Esophagus muscularis mucosa (tissue), 4 donors: ENCODE data around the gene DYNLL1. TPM values are rescaled to one million over a fixed set of nuclear protein-coding genes. Genes with fewer than 3 reads are reported as not detected.

Experiments used
- DNase-seq: peaks from one replicate; pipeline ENCODE4 v3.0.0-alpha.2; 2017; ENCODE audit errors: extremely low spot score
- H3K27ac ChIP-seq, 4 donors: fragments of 200-600 bp; sonication (generic); replicated peaks in 1 of 4; 1 replicate in 3 of 4; 2 replicates in 1 of 4; pipeline ENCODE4 v1.5.1; 2016 to 2019; ENCODE audit warnings: mild to moderate bottlenecking in 1 of 4
- H3K27me3 ChIP-seq, 4 donors: fragments of 200-600 bp; sonication (generic); one replicate each; pipeline versions ENCODE4 v1.5.1 to v1.6.0; 2016 to 2019
- H3K36me3 ChIP-seq, 4 donors: fragments of 200-600 bp; sonication (generic); one replicate each; pipeline ENCODE4 v1.5.1; 2016 to 2019
- H3K4me1 ChIP-seq, 4 donors: fragments of 200-600 bp; sonication (generic); one replicate each; pipeline ENCODE4 v1.5.1; 2016 to 2019
- H3K4me3 ChIP-seq, 4 donors: fragments of 200-600 bp; sonication (generic); 1 replicate in 2 of 4; 2 replicates in 2 of 4; pipeline ENCODE4 v1.5.1; 2016 to 2019; ENCODE audit warnings: mild to moderate bottlenecking in 4 of 4, moderate library complexity in 1 of 4
- H3K9me3 ChIP-seq, 4 donors: fragments of 200-600 bp; sonication (generic); 1 replicate in 3 of 4; 2 replicates in 1 of 4; pipeline ENCODE4 v1.5.1; 2016 to 2019
- CTCF ChIP-seq, 3 experiments: fragments of 200-600 bp in 2 of 3; fragments of 450-650 bp in 1 of 3; sonication (generic) in 2 of 3; IDR thresholded peaks; one replicate each; pipeline ENCODE4 v1.5.1; 2017 to 2019; ENCODE audit warnings: antibody characterized with exemption in 3 of 3, mild to moderate bottlenecking in 2 of 3, moderate library complexity in 1 of 3
- EP300 ChIP-seq: sonication (generic); formaldehyde crosslinking; IDR thresholded peaks from one replicate; pipeline ENCODE4 v1.6.1; 2017; ENCODE audit warnings: antibody characterized with exemption
- POLR2A ChIP-seq: fragments of 450-650 bp; IDR thresholded peaks from one replicate; pipeline ENCODE4 v1.6.1; 2017; ENCODE audit warnings: antibody characterized with exemption, moderate library complexity, mild to moderate bottlenecking, low read depth
- POLR2AphosphoS5 ChIP-seq, 2 donors: sonication (generic); formaldehyde crosslinking; IDR thresholded peaks; one replicate each; pipeline ENCODE4 v1.6.1; 2017; ENCODE audit warnings: antibody characterized with exemption in 2 of 2
- WGBS: methylation state at CpG from one replicate; pipeline ENCODE4 v1.1.5; 2018; 5-methylcytosine and 5-hydroxymethylcytosine counted together
- intact Hi-C: fragments of 100-400 bp; cut with DNase I; formaldehyde crosslinking; loops from one replicate; pipeline ENCODE4 v1.15.1; 2023
- total RNA-seq, 4 donors: library from RNA; depleted of rRNA; stranded (reverse); fragments of >200 nt; gene quantifications; one replicate each; pipeline versions ENCODE4 v1.1.0 to v1.2.1, GENCODE V29; 2016

The DYNLL1 gene
- total RNA-seq, 4 donors from 2014 or later, result 229 to 289 (median 269) TPM

- Histone ChIP-seq H3K4me1 (peaks cover 37 to 56% (median 52%) of the 10 kb centered on the region in 4 donors), H3K27ac (peak within 1 kb of the TSS; percentile 96 to 98 (median 96)), H3K9me3 (no peaks in the 10 kb centered on the region), H3K27me3 (no peaks in the 10 kb centered on the region), H3K36me3 (peaks cover 0 to 12% (median 0%) of the 10 kb centered on the region in 4 donors), H3K4me3 (peak within 1 kb of the TSS; percentile 80 to 97 (median 88))
- under 1% methylated on average over 34 of the region's 43 CpGs for WGBS
- intact Hi-C loops, result no loop called here
- TF ChIP-seq POLR2AphosphoS5 (IDR thresholded peaks at IDR 0.05), result peak; percentile 100
- TF ChIP-seq EP300, result no peak
- TF ChIP-seq POLR2A, result peak; percentile 98
- TF ChIP-seq CTCF (IDR thresholded peaks at IDR 0.05), result peak in 1 of 3 experiments; percentile 6
- peak; percentile 93 for DNase-seq
Observed at GRCh38 chr12:120534203-120534702, 38.3 kb downstream of the DYNLL1 start, which contains the start of gene RNF10. RNF10 (plus strand) TSS chr12:120534356; CDS start chr12:120534812, 456 bp downstream.

- H3K27me3 ChIP-seq, result no peaks in the 10 kb centered on the region
- intact Hi-C loops, result loop anchor here (5.0 kb wide), 1 partner anchor 37 kb away; no protein-coding TSS in a partner anchor
- peak overlapping the region; percentile 96 to 98 (median 96) for H3K27ac ChIP-seq
- TF ChIP-seq POLR2A, result no peak
- TF ChIP-seq CTCF (IDR thresholded peaks at IDR 0.05), result no peak
- TF ChIP-seq POLR2AphosphoS5 (IDR thresholded peaks at IDR 0.05), result peak; percentile 7 to 36
- H3K4me1 ChIP-seq, result peaks cover 44 to 57% (median 54%) of the 10 kb centered on the region in 4 donors
- H3K9me3 ChIP-seq, result no peaks in the 10 kb centered on the region
- peaks cover 0 to 12% (median 0%) of the 10 kb centered on the region in 4 donors for H3K36me3 ChIP-seq
- H3K4me3 ChIP-seq, result peak overlapping the region; percentile 80 to 97 (median 88)
- 2% methylated on average over 40 of the region's 52 CpGs for WGBS
- no peak for DNase-seq
Observed at GRCh38 chr12:120534703-120535655, 39.1 kb downstream of the DYNLL1 start.

GRCh38 chr12:120536064-120536791 lies 40.3 kb downstream of the DYNLL1 start:
- TF ChIP-seq POLR2A (no peak), POLR2AphosphoS5 (IDR thresholded peaks at IDR 0.05) (no peak), CTCF (IDR thresholded peaks at IDR 0.05) (no peak), EP300 (no peak)
- peak overlapping the region; percentile 80 to 97 (median 88) for H3K4me3 ChIP-seq
- intact Hi-C loops, result loop anchor here (5.0 kb wide), 1 partner anchor 36 kb away; no protein-coding TSS in a partner anchor
- 43% methylated on average over 13 of the region's 13 CpGs for WGBS
- H3K36me3 ChIP-seq, result peaks cover 0 to 12% (median 0%) of the 10 kb centered on the region in 4 donors
- peaks cover 56 to 65% (median 60%) of the 10 kb centered on the region in 4 donors for H3K4me1 ChIP-seq
- H3K27ac ChIP-seq, result peak overlapping the region; percentile 96 to 98 (median 96)
- no peak for DNase-seq
- H3K9me3 ChIP-seq, result no peaks in the 10 kb centered on the region
- no peaks in the 10 kb centered on the region for H3K27me3 ChIP-seq

GRCh38 chr12:120537856-120538220 lies 41.9 kb downstream of the DYNLL1 start:
- peaks cover 72 to 81% (median 77%) of the 10 kb centered on the region in 4 donors for H3K4me1 ChIP-seq
- no peaks in the 10 kb centered on the region for H3K27me3 ChIP-seq
- H3K9me3 ChIP-seq, result no peaks in the 10 kb centered on the region
- 36% methylated on average over 4 of the region's 4 CpGs for WGBS
- H3K4me3 ChIP-seq, result peak overlapping the region; percentile 80 to 97 (median 88)
- peak overlapping the region; percentile 96 to 98 (median 96) for H3K27ac ChIP-seq
- DNase-seq, result no peak
- peaks cover 0 to 17% (median 3%) of the 10 kb centered on the region in 4 donors for H3K36me3 ChIP-seq
- intact Hi-C loops, result loop anchor here (5.0 kb wide), 1 partner anchor 34 kb away; no protein-coding TSS in a partner anchor
- TF ChIP-seq POLR2A (no peak), POLR2AphosphoS5 (IDR thresholded peaks at IDR 0.05) (no peak), EP300 (no peak)
